Activated effector memory CD4-positive, alpha-beta T cell treated with Interleukin-2 at 50 U/mL for 16 hours (primary cell): ENCODE measurements around the gene CHRNA4.

ENCODE experiments used
- DNase-seq: peaks from one replicate; pipeline ENCODE4 v3.0.0-alpha.2; 2020

Gene CHRNA4

DNA sequence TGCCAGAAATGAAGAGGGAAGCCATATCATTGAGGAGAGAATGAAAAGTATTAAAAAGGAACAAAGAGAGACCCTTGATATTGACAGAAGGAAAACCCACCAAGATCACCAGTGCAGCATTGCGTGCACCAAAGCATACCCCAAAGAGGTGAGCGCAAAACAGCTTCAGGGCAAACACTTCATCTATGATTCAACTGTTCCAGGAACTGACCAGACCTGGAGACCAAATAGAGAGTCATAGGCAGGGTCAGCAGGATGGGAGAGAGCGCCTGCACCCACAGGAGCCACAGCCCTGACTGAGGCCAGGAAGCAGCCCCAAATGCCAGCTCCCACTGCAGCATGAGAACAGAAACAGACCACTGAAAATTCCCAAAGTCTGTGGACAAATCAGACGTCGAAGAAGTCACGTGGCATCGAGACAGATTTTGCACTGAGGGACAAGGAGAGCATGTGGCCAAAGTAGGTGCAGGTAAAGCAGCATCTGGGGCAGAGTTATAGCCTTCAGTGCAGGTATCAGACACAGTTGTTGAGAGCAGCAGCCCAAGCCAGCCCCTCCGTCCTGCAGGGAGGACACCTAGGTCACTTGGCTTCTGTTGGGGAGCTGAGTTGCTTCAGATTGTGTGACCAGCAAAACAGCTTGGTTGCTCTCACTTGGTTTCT lies 29.3 kb downstream of the CHRNA4 start:
- DNase-seq, result no peak

DNA sequence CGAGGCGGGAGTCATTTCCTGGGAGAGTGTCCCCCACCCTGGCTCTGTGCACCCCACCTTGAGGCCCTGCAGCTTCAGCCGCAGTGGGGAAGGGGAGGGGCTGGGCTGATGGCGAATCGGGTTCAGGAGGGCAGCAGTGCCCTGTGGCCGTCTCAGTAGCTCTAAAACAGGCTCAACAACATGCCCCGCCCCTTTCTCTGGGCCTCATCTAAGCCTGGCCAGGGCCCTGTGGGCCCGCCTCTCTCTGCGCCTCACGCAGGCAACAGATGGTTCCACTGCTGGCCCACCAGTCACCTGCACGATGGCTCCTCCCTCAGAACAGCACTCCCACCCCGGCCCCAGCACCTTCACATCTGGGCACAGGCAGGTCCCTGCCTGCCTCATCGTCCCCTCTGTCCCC lies 30.2 kb downstream of the CHRNA4 start:
- no peak for DNase-seq

DNA sequence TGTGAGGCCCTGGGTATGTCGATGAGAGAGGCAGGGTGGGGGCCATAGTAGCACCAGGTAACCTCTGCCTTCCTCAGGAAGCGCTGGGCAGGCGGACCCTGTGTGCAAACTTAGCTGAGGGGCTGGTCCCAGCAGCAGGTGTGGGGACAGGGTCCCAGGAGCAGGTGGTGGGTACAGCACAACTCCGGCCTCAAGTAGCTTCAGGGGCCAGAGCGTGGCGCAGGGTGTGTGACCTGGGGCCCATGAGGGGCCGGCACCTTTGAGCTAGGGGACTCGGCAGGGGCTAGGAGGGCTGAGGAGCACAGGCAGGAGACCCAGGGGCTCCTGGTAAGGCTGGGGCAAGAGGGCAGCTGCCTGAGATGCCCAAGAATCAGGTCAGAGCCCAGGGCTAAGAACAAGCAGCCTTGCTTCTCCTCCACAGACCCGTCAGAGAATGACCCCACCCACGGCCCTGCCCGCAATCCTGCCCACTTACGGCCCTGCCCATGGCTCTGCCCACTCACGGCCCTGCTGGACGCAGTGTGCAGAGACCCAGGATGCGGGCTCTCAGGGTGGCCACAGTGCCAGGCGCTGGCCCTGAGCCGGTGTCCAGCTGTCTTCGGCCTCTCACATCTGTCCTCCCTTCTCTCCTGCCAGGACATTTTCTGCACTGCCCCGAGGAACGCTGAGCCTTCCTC lies 30.9 kb downstream of the CHRNA4 start:
- DNase-seq, result no peak

DNA sequence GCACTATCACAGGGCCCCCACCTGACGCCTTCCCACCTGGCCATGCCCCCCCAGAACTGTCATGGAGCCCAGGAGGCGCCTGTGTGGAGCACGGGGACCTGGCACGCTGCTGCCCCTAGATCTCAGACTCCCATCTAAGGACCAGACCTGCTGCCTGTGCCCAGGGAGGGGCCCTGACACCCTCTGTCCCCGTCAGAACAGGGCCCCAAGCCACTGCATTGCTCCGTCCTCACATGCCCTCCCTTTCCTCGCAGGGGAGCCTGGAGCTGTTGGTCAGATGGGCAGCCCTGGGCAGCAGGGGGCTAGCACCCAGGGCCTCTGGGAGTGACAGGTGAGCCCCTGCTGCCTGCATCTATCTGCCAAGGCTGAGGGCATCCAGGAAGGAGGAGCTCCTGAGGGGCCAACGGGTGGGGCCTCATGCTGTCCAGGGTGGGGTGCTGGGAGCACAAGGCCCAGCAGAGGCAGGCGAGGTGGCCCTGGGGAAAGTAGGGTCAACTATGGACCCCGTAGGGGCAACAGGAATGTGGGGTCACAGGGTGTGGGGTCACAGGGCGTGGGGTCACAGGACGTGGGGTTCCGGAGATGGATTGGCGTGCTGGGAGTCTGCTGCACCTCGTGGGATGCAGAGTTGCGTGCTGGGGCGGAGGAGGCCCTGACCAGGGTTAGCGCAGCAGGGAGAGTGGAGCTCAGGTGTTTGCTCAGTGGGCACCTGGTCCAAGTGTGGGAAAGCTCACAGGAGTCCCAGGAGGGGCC lies 31.6 kb downstream of the CHRNA4 start:
- no peak for DNase-seq

DNA sequence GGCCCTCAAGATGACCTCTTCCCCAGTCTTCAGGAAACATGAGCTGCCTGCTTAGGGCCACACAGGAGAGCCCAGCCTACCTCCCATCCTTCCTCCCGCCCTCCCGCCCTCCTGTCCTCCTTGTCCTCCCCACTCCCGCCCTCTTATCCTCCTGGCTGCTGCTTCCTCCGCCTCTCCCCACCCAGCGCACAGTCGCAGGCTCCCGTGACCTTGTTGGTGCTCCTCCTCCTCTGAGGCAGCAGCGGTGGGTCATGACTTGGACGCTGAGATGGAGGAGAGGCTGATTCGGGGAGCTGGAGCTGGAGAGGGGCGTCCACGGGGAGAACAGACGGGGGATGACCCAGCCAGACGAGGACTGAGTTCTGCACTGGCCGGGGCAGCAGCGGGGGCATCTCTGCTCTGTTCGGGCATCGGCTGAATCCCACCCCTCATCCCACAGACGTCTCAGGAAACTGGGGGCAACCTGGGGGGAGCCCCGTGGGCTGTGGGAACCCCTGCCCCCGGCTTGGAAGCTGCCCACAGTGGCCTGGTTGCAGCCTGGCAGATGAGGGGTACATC lies 32.4 kb downstream of the CHRNA4 start:
- DNase-seq, result no peak

DNA sequence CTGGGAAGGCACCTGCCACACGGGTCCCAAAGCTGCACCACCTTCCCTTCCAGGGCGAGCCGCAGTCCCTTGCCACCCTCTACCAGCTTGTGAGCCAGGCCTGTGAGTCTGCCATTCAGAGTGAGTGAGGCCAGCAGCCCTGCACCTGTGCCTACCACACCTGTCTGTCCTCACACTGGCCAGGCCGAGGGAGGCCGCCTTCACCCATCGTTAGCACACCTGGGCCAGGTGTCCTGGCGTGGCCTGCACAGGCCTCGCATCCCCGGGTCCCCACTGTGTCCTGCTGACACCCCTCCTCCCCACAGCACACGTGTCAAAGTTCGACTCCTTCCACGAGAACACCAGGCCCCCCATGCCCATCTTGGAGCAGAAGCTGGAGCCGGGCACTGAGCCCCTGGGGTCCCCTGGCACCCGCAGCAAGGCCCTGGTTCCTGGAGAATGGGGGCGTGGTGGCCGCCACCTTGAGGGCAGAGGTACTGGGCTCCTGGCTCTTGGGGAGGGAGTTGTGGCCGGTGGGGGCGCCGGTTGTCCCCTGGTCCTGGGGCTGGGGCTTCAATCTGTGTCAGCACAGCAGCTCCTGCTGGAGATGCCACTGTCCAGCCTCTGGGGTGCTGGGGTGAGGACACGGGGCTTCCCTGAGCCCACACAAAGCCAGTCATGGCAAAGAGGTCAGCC lies 33.0 kb downstream of the CHRNA4 start:
- DNase-seq, result no peak

DNA sequence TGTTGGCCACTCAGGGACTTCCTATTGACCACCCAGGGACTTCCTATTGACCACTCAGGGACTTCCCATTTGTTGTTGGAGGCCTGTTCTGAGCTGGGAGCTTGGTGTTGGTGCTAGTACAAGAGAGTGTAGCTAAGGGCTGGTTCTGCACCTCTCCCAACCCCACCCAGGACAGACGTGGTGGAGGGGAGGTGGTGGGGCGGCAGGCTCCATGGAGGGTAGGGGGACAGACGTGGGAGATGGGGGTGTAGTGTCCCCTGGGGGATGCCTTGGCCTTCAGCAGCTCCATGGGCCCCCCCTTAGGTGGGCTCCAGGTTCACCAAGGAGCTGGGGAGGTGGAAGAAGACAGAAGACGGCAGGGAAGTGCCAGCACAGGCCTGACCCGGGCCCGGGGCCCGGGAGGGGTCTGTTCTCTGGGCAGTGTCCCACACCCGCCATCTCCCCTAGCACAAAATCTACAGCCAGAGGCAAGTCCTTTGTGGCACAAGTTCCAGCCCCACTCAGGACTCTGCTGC lies 33.9 kb downstream of the CHRNA4 start:
- DNase-seq, result no peak

DNA sequence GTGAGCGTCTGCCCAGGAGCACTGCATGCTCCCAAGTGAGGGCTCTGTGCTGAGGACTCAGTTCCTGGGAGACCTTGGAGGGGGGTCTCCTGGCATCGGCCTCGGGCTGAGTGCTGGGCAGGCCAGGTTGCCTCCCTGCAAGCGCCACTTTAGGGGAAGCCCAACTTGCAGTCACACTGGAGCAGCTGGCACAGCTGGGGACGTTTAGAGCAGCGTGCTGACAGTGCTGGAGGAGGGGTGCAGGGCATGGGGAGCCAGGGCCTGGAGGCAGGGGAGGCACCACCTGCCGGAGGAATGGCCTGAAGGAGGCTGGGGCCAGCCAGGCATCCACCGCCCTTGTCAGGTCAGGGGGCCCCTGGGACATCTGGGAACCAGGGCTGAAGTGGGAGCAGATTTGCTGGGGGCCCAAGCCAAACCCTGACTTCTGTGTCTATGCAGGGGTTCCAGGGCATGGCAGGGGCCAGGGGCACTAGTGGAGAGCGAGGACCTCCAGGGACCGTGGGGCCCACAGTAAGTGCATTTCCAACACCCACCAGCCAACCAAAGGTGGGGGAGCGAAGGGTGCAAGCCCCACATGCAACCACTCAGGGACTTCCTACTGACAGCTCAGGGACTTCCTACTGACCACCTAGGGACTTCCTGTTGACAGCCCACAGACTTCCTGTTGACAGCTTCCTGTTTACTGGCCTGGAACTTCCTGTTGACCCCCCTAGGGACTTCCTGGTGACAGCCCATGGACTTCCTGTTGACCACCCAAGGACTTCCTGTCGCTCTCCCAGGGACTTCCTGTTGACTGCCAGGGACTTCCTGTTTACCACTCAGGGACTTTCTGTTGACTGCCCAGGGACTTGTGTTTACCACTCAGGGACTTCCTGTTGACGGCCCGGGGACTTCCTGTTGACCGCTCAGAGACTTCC lies 34.6 kb downstream of the CHRNA4 start:
- DNase-seq, result no peak

DNA sequence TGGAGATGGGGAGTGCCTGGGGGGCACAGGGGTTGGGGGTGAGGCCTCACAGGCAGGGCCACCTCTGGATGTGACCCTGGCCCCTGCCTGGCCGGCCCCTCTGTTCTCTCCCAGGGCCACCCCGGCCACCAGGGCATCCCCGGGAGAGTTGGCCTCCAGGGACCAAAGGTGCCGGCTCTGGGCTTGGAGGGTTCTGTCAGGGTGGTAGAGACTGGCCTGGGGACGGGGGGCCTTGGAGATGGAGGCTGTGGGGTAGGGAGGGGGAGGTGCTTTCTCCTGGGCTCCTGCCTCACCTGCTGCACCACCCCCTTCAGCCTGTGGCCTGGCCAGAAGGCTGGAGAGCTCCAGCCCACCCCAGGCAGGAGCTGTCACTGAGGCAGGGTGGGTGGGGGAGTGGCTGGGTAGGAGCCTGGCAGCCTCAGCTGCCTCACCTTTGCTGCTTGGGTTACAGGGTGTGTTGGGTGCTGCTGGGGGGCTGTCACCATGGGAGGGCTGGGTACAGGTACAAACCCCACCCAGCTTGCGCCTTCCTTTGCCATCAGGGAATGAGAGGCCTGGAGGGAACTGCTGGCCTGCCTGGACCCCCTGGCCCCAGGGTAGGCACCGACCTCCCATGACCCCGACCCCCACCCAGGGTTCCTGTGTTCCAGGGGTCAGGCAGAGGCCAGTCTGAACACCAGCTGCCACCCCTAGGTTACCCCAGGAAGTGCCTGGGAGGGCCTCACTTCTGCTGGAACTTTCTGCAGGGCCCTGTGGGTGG lies 35.4 kb downstream of the CHRNA4 start:
- DNase-seq, result no peak

DNA sequence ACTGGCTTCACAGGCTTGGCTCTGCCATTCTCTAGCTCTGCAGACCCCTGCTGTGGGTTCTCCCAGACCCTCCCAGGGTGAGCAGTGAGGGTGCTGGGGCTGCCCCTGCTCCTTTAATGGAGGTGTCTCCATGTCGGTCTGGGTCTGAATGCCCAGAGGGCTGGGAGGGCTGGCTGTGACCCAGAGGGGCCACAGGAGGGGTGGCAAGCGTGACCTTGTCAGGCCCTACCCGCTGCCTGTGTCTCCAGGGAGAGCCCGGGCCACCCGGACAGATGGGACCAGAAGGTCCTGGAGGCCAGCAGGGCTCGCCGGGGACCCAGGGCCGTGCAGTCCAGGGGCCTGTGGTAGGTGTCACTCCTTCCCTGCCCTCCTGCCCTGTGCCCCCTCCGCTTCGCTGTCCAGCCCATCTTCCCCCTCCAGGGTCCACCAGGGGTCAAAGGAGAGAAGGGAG lies 36.1 kb downstream of the CHRNA4 start:
- no peak for DNase-seq

DNA sequence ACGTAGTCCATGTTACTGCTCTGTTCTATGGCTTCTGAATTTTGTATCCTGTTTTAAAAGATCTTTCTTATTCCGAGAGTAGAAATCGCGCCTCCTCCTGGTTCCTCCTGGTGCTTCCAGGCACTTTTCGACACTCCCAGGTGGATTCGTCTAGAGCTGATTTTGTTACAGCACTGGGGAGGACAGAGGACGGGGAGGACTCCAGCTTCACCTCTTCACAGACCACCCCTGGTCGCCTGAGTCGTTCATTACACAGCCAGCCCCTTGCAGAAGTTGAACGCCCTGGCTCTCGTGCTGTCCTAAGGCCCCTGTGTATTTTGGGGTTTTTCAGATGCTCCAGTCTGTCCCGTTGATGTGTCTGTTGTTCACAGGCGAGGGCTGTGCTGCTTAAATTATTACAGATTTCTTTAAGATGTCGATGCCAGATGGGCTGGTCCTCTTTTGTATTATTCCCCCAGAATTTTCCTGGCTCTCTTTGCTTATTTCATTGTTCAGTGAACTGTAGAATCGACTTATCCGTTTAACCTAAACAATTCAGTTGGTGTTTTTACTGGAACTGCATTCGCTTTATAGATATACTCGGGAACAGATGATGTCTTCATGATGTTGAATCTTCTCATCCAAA lies 37.7 kb downstream of the CHRNA4 start:
- no peak for DNase-seq

DNA sequence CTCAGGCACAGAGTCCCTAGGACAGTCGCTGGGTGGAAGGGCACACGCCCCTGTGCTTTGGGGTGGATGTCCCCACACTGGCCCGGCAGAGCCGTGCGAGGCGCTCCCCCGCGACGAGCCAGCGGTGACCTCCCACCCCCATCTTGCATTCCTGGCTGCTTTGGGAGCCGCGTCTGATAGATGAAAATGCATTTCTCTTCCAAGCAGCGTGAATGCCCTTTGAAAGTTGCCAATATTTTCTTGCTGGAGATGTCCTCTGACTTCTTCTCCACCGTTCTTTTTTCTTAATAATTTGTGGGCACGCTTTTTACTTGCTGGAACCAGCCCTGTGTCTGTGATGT lies 38.2 kb downstream of the CHRNA4 start:
- no peak for DNase-seq

DNA sequence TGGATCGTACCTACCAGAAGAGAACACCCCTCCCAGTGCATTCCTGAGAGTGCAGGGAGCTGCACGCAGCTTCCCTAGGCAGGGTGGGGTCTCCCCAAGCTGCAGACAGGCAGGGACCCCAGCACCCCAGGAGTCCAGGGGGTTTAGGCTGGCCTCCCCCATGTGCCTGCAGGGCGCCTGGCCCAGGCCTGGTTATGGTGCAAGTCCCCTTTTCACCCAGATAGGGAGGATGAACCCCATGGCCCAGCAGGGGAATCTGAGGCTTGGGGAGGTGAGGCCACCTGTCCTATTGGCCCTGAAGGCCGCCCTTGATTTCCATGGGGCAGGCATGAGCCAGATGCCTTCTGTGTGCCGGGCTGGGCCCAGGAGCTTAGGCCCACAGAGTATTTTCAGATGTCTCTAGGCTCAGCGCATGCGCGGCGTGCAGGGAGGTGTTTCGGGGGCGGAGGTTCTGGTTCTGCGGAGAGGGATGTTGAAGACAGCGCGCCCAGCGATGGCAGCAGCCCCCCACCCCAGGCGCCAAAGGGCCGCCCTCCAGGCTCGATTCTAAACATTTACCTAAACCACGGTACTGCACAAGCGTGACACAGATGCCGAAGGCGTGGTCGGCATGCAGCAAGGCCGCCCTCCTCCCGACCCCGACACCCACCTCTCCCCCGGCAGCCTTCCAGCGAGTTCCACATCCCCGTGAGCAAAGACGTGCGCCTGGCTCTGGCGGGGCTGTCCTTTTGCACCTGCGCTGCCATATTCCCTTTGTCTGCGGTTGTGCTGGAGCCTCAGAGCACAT lies 38.8 kb downstream of the CHRNA4 start:
- no peak for DNase-seq

DNA sequence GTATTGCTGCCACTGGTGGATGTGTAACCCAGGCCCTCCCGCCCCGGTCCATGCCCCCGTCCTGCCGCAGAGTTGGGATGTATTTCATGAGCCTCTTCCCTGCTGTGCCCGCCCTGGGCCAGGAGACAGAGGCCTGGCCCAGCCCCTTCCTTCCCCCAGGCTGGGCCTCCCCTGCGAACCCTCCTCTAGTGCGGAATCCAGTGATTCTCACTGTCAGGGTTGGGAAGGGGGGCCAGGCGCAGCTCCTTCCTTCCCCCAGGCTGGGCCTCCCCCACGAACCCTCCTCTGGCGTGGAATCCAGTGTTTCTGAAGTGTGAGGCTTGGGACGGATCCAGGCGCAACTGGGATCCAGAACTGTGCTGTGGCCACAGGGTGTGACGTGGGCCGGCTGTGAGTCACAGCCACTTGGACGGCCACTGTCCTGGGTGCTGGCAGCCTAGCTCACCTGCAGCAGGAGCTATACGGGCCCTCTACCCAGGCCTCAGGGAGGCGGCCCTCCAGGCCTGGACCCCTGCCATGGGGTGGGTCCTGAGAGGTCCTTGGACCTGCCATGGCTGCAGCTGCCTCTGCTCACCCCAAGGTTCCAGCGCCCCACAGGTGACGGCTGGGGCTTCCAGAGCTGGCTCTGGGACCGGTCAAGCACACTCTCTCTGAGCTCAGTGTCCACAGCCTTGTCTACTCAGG lies 39.9 kb downstream of the CHRNA4 start:
- no peak for DNase-seq

DNA sequence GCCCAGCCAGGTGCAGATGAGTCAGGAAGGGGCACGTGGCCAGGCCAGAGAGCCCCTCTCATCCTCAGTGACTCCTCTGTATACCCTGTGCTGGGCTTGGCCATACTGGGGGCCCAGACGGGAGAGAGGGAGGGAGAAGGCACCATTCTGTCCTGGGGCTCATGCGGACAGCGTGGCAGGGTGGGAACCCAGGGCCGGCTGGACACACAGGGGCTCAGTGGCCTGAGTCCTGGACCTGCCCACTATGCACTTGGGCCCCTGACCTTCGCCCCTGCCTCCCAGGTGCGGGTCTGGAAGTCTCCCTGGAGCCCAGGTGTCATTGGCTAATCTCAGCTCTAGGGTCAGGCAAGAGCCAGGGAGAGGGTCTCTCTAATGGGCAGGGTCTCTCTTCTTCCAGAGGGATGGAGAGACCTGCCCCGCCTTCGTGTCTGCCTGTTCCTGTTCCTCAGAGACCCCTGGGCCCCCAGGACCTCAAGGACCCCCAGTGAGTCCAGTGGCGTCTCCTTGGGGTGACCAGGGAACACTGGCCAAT lies 40.5 kb downstream of the CHRNA4 start:
- no peak for DNase-seq

DNA sequence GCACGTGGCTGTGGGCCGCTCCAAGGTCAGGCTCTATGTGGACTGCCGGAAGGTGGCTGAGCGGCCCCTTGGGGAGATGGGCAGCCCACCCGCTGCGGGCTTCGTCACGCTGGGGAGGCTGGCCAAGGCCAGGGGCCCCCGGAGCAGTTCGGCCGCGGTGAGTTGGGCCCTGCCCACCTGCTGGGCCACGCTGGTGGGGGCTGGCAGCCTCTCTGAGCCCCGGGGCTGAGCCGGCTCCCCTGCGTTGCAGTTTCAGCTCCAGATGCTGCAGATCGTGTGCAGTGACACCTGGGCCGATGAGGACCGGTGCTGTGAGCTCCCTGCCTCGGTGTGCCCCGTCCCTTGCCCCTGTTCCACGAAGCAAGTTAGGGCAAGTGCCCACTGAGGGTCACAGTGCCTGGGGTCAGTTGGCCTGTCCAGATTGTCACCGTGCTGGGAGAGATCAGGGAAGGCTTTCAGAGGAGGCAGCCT lies 41.1 kb downstream of the CHRNA4 start:
- no peak for DNase-seq

DNA sequence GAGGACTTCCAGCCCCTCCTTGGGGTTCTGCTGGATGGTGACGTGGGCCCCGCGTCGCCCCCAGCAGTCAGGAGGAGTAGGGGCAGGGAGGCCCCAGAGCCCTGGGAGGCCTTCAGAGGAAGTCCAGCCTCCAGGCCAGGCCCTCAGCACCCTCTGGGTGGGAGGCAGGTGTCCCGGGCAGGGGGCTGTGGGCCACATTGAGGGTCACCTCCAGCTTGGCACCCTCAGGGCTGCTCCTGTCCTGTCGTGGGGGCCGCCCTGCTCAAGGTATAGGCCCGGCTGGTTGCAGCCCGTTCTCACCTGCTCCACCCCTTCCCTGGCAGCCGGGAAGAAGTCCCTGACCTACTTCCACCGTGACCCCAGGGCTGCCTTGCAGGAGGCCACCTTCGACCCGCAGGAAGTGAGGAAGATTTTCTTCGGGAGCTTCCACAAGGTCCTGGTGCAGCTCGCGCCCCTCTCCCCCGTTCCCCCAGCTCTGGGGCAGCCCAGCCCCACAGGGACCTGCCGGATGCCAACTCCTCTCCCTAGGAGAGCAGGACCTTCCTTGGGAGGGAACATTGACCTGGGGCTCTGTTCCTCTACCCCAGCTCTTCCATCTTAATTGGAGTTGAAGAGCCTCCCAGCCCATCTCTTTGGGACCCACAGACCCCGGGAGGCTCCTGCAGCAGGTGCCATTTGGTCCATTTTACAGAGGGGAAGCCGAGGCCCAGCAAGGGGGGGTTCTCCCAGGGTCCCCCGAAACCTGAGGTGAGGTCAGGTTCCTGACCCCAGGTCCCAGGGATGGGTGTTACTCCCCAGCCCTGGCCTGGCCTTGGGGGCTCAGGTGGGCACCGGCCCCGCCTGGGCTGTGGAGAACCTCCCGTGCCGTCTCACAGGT lies 41.7 kb downstream of the CHRNA4 start:
- DNase-seq, result no peak
